WTC11 (cell line): ENCODE data around the gene TRDMT1. TPM values are rescaled to one million over a fixed set of nuclear protein-coding genes. Genes with fewer than 3 reads are reported as not detected.
"Not testable (repeated sequence)": the region's sequence is repeated elsewhere in the genome, so short reads cannot be mapped to it uniquely, and the experiment has no call there.

Experiments
- ATAC-seq: fragments of 200-7000 bp; cut with Tn5 transposase; 2 replicates; pipeline ENCODE4 v1.10.0; 2021; ENCODE audit warnings: mild to moderate bottlenecking, moderate library complexity
- CTCF ChIA-PET: fragments of 300-600 bp; sonication (Branson Sonifier 250); formaldehyde crosslinking; loops from one replicate; lab custom pipeline; 2021; ENCODE audit warnings: antibody characterized with exemption; lab: Charles Lee
- POLR2A ChIA-PET: fragments of 350-600 bp; sonication (Branson Sonifier 250); formaldehyde crosslinking; loops from one replicate; lab custom pipeline; 2021; ENCODE audit warnings: antibody characterized with exemption; lab: Charles Lee
- DNase-seq: peaks from one replicate; pipeline ENCODE4 v3.0.0; 2021; ENCODE audit warnings: low spot score
- H3K27ac Mint-ChIP-seq: 2 replicates; pipeline ENCODE4 v1.8.0; 2021; ENCODE audit warnings: mixed read lengths
- H3K27me3 Mint-ChIP-seq: 2 replicates; pipeline ENCODE4 v1.8.0; 2021; ENCODE audit warnings: low read depth, mild to moderate bottlenecking, moderate library complexity, mixed read lengths
- H3K36me3 Mint-ChIP-seq: 2 replicates; pipeline ENCODE4 v1.8.0; 2021; ENCODE audit warnings: mixed read lengths
- H3K4me1 Mint-ChIP-seq: 2 replicates; pipeline ENCODE4 v1.8.0; 2022; ENCODE audit warnings: mixed read lengths
- H3K4me3 Mint-ChIP-seq: 2 replicates; pipeline ENCODE4 v1.8.0; 2021; ENCODE audit warnings: mild to moderate bottlenecking, moderate library complexity, mixed read lengths
- H3K9me3 Mint-ChIP-seq: 2 replicates; pipeline ENCODE4 v1.8.0; 2021; ENCODE audit warnings: mixed read lengths
- ATF3 ChIP-seq: sonication (generic); formaldehyde crosslinking; conservative IDR thresholded peaks from 2 replicates; pipeline ENCODE4 v1.8.1; 2022; ENCODE audit warnings: mild to moderate bottlenecking, missing genetic modification reagents
- CREB1 ChIP-seq: sonication (generic); formaldehyde crosslinking; IDR thresholded peaks from 2 replicates; pipeline ENCODE4 v1.8.0; 2023; ENCODE audit warnings: mild to moderate bottlenecking, missing genetic modification reagents
- ETV6 ChIP-seq: sonication (generic); formaldehyde crosslinking; IDR thresholded peaks from 2 replicates; pipeline ENCODE4 v1.8.1; 2022; ENCODE audit warnings: mild to moderate bottlenecking, missing genetic modification reagents
- FOXK1 ChIP-seq: sonication (generic); formaldehyde crosslinking; IDR thresholded peaks from 2 replicates; pipeline ENCODE4 v1.8.0; 2022; ENCODE audit warnings: mild to moderate bottlenecking, moderate library complexity, missing genetic modification reagents
- GABPB1 ChIP-seq: sonication (generic); formaldehyde crosslinking; IDR thresholded peaks from 2 replicates; pipeline ENCODE4 v1.8.1; 2023; ENCODE audit warnings: mild to moderate bottlenecking, missing genetic modification reagents
- GRHL2 ChIP-seq: fragments of 250-450 bp; sonication (Bioruptor Pico); IDR thresholded peaks from 2 replicates; pipeline ENCODE4 v1.8.0; 2022; ENCODE audit warnings: mild to moderate bottlenecking, moderate library complexity; ENCODE audit not compliant: insufficient replicate concordance, severe bottlenecking
- GTF2I ChIP-seq: fragments of 250-450 bp; sonication (Bioruptor Pico); conservative IDR thresholded peaks from 2 replicates; pipeline ENCODE4 v1.4.0; 2021; ENCODE audit warnings: mild to moderate bottlenecking
- KAT7 ChIP-seq: sonication (generic); formaldehyde crosslinking; IDR thresholded peaks from 2 replicates; pipeline ENCODE4 v1.8.1; 2023; ENCODE audit warnings: missing genetic modification reagents, mild to moderate bottlenecking, borderline replicate concordance
- OVOL2 ChIP-seq: fragments of 250-450 bp; sonication (Bioruptor Pico); IDR thresholded peaks from 2 replicates; pipeline ENCODE4 v1.9.0; 2021; ENCODE audit warnings: mild to moderate bottlenecking, borderline replicate concordance
- PRRX2 ChIP-seq: fragments of 250-450 bp; sonication (Bioruptor Pico); IDR thresholded peaks from 2 replicates; pipeline ENCODE4 v1.8.0; 2021; ENCODE audit warnings: mild to moderate bottlenecking
- SP1 ChIP-seq: sonication (generic); formaldehyde crosslinking; conservative IDR thresholded peaks from 2 replicates; pipeline ENCODE4 v1.8.1; 2022; ENCODE audit warnings: missing genetic modification reagents
- USF2 ChIP-seq: sonication (generic); formaldehyde crosslinking; IDR thresholded peaks from 2 replicates; pipeline ENCODE4 v1.8.1; 2023; ENCODE audit warnings: mild to moderate bottlenecking, missing genetic modification reagents, moderate library complexity
- ZNF396 ChIP-seq: fragments of 250-450 bp; sonication (Bioruptor Pico); IDR thresholded peaks from 2 replicates; pipeline ENCODE4 v1.8.0; 2021; ENCODE audit warnings: mild to moderate bottlenecking, moderate library complexity, borderline replicate concordance
- total RNA-seq: library from RNA; stranded (reverse); gene quantifications from 3 replicates; pipeline ENCODE4 v1.2.3, GENCODE V29; 2021
- TF ChIP-seq, protein P1 (sequence below): fragments of 250-450 bp; sonication (Bioruptor Pico); IDR thresholded peaks from 2 replicates; pipeline ENCODE4 v1.8.0; 2021; ENCODE audit warnings: mild to moderate bottlenecking
- TF ChIP-seq, protein P2 (sequence below): sonication (generic); formaldehyde crosslinking; IDR thresholded peaks from 2 replicates; pipeline ENCODE4 v1.8.1; 2022; ENCODE audit warnings: missing genetic modification reagents, borderline replicate concordance
- TF ChIP-seq, protein P3 (sequence below): sonication (generic); formaldehyde crosslinking; IDR thresholded peaks from 2 replicates; pipeline ENCODE4 v1.8.1; 2022; ENCODE audit warnings: mild to moderate bottlenecking, moderate library complexity, missing genetic modification reagents
- TF ChIP-seq, protein P4 (sequence below): sonication (generic); formaldehyde crosslinking; IDR thresholded peaks from 2 replicates; pipeline ENCODE4 v1.8.1; 2022; ENCODE audit warnings: low read depth, mild to moderate bottlenecking, moderate library complexity, missing genetic modification reagents, borderline replicate concordance
- TF ChIP-seq, protein P5 (sequence below): sonication (generic); formaldehyde crosslinking; IDR thresholded peaks from 2 replicates; pipeline ENCODE4 v1.8.1; 2023; ENCODE audit warnings: mild to moderate bottlenecking, missing genetic modification reagents
- TF ChIP-seq, protein P6 (sequence below): fragments of 200-600 bp; IDR thresholded peaks from 2 replicates; pipeline ENCODE4 v1.8.0; 2022; ENCODE audit warnings: antibody characterized with exemption

Gene TRDMT1
- total RNA-seq, 1 experiment from 2014 or later = 11.7 TPM

DNA sequence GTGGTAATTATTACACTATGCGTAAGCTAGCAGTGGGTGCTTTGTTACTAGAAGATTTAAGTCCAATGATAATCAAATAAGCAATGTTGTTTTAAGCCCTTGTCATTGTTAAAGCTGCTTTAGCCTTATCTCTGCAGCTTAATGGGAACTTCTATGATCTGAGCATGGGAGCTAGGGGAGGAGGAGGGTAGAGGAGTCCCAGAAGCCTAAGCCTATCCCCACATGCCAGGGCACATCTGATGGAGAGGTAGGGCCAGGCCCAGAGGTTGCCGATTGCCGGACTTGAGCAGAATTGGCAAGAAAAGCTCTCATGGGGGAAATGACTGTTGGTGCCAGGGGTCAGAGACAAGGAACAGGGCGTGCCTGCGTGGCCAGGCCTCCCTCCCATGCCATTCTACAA is 85.3 kb downstream of the TRDMT1 start:
- DNase-seq (no peak), ATAC-seq (no peak)
- Mint-ChIP-seq H3K36me3 (no peaks in the 10 kb centered on the region), H3K27ac (no peak overlapping the region), H3K4me3 (no peak overlapping the region), H3K4me1 (no peaks in the 10 kb centered on the region), H3K27me3 (no peaks in the 10 kb centered on the region), H3K9me3 (no peaks in the 10 kb centered on the region)
- ChIA-PET CTCF (no interaction called here), POLR2A (no interaction called here)
- TF ChIP-seq GABPB1 (CRISPR knock-in tag) (no peak), ETV6 (no peak), CREB1 (no peak), ATF3 (CRISPR knock-in tag) (no peak), ZNF396 (no peak), PRRX2 (CRISPR knock-in tag) (no peak), OVOL2 (no peak), GTF2I (CRISPR knock-in tag) (no peak), SP1 (CRISPR knock-in tag) (no peak), GRHL2 (no peak)
- TF ChIP-seq, protein P1, sequence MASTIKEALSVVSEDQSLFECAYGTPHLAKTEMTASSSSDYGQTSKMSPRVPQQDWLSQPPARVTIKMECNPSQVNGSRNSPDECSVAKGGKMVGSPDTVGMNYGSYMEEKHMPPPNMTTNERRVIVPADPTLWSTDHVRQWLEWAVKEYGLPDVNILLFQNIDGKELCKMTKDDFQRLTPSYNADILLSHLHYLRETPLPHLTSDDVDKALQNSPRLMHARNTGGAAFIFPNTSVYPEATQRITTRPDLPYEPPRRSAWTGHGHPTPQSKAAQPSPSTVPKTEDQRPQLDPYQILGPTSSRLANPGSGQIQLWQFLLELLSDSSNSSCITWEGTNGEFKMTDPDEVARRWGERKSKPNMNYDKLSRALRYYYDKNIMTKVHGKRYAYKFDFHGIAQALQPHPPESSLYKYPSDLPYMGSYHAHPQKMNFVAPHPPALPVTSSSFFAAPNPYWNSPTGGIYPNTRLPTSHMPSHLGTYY (CRISPR knock-in tag) = no peak
- TF ChIP-seq, protein P2, sequence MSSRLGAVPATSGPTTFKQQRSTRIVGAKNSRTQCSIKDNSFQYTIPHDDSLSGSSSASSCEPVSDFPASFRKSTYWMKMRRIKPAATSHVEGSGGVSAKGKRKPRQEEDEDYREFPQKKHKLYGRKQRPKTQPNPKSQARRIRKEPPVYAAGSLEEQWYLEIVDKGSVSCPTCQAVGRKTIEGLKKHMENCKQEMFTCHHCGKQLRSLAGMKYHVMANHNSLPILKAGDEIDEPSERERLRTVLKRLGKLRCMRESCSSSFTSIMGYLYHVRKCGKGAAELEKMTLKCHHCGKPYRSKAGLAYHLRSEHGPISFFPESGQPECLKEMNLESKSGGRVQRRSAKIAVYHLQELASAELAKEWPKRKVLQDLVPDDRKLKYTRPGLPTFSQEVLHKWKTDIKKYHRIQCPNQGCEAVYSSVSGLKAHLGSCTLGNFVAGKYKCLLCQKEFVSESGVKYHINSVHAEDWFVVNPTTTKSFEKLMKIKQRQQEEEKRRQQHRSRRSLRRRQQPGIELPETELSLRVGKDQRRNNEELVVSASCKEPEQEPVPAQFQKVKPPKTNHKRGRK (CRISPR knock-in tag) = no peak
- TF ChIP-seq, protein P3, sequence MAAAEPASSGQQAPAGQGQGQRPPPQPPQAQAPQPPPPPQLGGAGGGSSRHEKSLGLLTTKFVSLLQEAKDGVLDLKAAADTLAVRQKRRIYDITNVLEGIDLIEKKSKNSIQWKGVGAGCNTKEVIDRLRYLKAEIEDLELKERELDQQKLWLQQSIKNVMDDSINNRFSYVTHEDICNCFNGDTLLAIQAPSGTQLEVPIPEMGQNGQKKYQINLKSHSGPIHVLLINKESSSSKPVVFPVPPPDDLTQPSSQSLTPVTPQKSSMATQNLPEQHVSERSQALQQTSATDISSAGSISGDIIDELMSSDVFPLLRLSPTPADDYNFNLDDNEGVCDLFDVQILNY = no peak
- TF ChIP-seq, protein P4, sequence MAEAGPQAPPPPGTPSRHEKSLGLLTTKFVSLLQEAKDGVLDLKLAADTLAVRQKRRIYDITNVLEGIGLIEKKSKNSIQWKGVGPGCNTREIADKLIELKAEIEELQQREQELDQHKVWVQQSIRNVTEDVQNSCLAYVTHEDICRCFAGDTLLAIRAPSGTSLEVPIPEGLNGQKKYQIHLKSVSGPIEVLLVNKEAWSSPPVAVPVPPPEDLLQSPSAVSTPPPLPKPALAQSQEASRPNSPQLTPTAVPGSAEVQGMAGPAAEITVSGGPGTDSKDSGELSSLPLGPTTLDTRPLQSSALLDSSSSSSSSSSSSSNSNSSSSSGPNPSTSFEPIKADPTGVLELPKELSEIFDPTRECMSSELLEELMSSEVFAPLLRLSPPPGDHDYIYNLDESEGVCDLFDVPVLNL (CRISPR knock-in tag) = no peak
- TF ChIP-seq, protein P5, sequence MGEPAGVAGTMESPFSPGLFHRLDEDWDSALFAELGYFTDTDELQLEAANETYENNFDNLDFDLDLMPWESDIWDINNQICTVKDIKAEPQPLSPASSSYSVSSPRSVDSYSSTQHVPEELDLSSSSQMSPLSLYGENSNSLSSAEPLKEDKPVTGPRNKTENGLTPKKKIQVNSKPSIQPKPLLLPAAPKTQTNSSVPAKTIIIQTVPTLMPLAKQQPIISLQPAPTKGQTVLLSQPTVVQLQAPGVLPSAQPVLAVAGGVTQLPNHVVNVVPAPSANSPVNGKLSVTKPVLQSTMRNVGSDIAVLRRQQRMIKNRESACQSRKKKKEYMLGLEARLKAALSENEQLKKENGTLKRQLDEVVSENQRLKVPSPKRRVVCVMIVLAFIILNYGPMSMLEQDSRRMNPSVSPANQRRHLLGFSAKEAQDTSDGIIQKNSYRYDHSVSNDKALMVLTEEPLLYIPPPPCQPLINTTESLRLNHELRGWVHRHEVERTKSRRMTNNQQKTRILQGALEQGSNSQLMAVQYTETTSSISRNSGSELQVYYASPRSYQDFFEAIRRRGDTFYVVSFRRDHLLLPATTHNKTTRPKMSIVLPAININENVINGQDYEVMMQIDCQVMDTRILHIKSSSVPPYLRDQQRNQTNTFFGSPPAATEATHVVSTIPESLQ (CRISPR knock-in tag) = no peak
- TF ChIP-seq, protein P6, sequence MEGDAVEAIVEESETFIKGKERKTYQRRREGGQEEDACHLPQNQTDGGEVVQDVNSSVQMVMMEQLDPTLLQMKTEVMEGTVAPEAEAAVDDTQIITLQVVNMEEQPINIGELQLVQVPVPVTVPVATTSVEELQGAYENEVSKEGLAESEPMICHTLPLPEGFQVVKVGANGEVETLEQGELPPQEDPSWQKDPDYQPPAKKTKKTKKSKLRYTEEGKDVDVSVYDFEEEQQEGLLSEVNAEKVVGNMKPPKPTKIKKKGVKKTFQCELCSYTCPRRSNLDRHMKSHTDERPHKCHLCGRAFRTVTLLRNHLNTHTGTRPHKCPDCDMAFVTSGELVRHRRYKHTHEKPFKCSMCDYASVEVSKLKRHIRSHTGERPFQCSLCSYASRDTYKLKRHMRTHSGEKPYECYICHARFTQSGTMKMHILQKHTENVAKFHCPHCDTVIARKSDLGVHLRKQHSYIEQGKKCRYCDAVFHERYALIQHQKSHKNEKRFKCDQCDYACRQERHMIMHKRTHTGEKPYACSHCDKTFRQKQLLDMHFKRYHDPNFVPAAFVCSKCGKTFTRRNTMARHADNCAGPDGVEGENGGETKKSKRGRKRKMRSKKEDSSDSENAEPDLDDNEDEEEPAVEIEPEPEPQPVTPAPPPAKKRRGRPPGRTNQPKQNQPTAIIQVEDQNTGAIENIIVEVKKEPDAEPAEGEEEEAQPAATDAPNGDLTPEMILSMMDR = no peak

DNA sequence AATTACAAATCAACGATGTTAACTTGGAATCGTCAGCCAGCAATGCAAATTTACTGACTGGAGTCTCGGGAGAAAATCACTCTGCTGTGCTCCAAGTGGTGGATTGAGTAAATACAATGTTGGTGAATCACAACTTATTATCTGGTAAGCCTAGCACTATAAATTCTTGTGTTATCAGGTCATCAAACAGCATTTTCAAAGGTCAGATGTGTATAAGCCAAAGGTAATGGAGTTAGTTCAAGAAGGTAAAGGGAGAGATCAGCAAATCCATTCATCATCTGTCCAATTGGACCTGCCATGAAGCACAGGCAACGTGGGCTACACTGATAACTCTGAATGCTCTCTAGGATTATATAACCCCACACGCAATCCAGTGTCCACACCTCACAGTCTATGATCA is 85.8 kb downstream of the TRDMT1 start:
- TF ChIP-seq ETV6 = no peak
- no peak for TF ChIP-seq FOXK1 (CRISPR knock-in tag)
- no peak for TF ChIP-seq KAT7 (CRISPR knock-in tag)
- no peak for TF ChIP-seq USF2 (CRISPR knock-in tag)
- no peak for DNase-seq
- no peaks in the 10 kb centered on the region for H3K4me1 Mint-ChIP-seq
- no peak; the same call in 1 of the 2 replicates for ATAC-seq
- no peak overlapping the region for H3K27ac Mint-ChIP-seq
- H3K9me3 Mint-ChIP-seq = no peaks in the 10 kb centered on the region
- ChIA-PET POLR2A (no interaction called here), CTCF (interaction anchor here (0.7 kb wide), 1 partner anchor 1236 kb away, joined by 3 read pairs; no protein-coding TSS in a partner anchor)
- no peak overlapping the region for H3K4me3 Mint-ChIP-seq
- no peaks in the 10 kb centered on the region for H3K27me3 Mint-ChIP-seq
- H3K36me3 Mint-ChIP-seq = no peaks in the 10 kb centered on the region

GRCh38 chr10:17114878-17115444 is 86.5 kb downstream of the TRDMT1 start:
- H3K4me1 Mint-ChIP-seq, POLR2A ChIA-PET: not testable (repeated sequence)

More at GRCh38 chr10:17114878-17115444, 86.5 kb downstream of the TRDMT1 start:
- peak; percentile 52; the same call in 1 of the 2 replicates for ATAC-seq
- not testable (repeated sequence) for DNase-seq, H3K27me3 Mint-ChIP-seq, H3K9me3 Mint-ChIP-seq, H3K4me3 Mint-ChIP-seq, H3K27ac Mint-ChIP-seq, H3K36me3 Mint-ChIP-seq
- CTCF ChIA-PET = interaction anchor here (0.7 kb wide), 2 partner anchors 234 to 1236 kb away, joined by 3 read pairs; no protein-coding TSS in a partner anchor
